Cardiac muscle cell (in vitro differentiated cells and primary cell): ENCODE measurements around the gene ITPKB. TPM values are rescaled to one million over a fixed set of nuclear protein-coding genes. Genes with fewer than 3 reads are reported as not detected.
A peak's percentile ranks its signal among the peaks of the same experiment; 100 is the strongest.

Source experiments
- DNase-seq, 2 donors: peaks; one replicate each; pipeline versions ENCODE4 v3.0.0 to v3.0.0-alpha.2; 2010 to 2017; ENCODE audit warnings: low read depth in 1 of 2, low spot score in 1 of 2
- H3K27ac ChIP-seq: fragments of 200-600 bp; sonication (generic); 2 replicates; pipeline ENCODE4 v1.5.1; 2016
- H3K27me3 ChIP-seq: fragments of 200-600 bp; sonication (generic); 2 replicates; pipeline ENCODE4 v1.6.0; 2016; ENCODE audit warnings: control low read depth
- H3K36me3 ChIP-seq: fragments of 200-600 bp; sonication (generic); 2 replicates; pipeline ENCODE4 v1.5.1; 2016; ENCODE audit warnings: control low read depth
- H3K4me1 ChIP-seq: fragments of 200-600 bp; sonication (generic); 2 replicates; pipeline ENCODE4 v1.8.1; 2017; ENCODE audit warnings: low read depth, mild to moderate bottlenecking, mixed run types
- H3K4me3 ChIP-seq: fragments of 200-600 bp; sonication (generic); 2 replicates; pipeline ENCODE4 v1.5.1; 2016; ENCODE audit warnings: mild to moderate bottlenecking
- H3K9me3 ChIP-seq: fragments of 200-600 bp; sonication (generic); 2 replicates; pipeline ENCODE4 v1.5.1; 2017; ENCODE audit warnings: low read depth, mild to moderate bottlenecking, control low read depth
- polyA plus RNA-seq: library from polyadenylated mRNA; unstranded; fragments of >200 nt; fragmentation: Nextera tagmentation; extraction: Ambion mirVana; gene quantifications from 2 replicates; pipeline ENCODE4 v1.2.1, GENCODE V29; 2016
- total RNA-seq: library from RNA; depleted of rRNA; stranded (reverse); fragments of >200 nt; gene quantifications from 2 replicates; pipeline ENCODE4 v1.2.3, GENCODE V29; 2016
- TF ChIP-seq, protein P1 (sequence below): IDR thresholded peaks from 2 replicates; pipeline ENCODE4 v1.5.1; 2012; ENCODE audit warnings: low read depth, mild to moderate bottlenecking, low read length

Gene ITPKB
- total and polyA plus RNA-seq, 2 experiments from 2014 or later = 3.8 to 12.0 TPM

DNA sequence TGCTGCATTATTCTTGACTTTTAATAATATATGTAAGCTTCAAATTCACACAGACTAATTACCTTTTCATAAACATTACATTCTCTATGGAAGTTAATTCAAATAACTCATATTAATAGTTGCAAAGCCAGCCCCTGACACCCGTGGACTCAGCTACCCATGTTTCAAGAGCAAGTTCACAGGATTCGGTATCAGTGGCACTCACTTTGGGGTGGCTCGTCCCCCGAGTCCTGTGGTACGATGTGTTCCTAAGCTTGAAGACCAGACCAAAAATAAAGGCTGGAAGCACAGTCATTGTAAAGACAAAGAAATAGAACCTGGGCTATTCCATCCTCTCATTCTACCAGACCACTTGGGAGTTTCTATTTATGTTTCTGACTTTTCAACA is 70.9 kb downstream of the ITPKB start:
- TF ChIP-seq, protein P1, sequence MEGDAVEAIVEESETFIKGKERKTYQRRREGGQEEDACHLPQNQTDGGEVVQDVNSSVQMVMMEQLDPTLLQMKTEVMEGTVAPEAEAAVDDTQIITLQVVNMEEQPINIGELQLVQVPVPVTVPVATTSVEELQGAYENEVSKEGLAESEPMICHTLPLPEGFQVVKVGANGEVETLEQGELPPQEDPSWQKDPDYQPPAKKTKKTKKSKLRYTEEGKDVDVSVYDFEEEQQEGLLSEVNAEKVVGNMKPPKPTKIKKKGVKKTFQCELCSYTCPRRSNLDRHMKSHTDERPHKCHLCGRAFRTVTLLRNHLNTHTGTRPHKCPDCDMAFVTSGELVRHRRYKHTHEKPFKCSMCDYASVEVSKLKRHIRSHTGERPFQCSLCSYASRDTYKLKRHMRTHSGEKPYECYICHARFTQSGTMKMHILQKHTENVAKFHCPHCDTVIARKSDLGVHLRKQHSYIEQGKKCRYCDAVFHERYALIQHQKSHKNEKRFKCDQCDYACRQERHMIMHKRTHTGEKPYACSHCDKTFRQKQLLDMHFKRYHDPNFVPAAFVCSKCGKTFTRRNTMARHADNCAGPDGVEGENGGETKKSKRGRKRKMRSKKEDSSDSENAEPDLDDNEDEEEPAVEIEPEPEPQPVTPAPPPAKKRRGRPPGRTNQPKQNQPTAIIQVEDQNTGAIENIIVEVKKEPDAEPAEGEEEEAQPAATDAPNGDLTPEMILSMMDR = no peak
- no peaks in the 10 kb centered on the region for H3K36me3 ChIP-seq
- no peak overlapping the region for H3K4me3 ChIP-seq
- H3K27me3 ChIP-seq = no peaks in the 10 kb centered on the region
- no peaks in the 10 kb centered on the region for H3K9me3 ChIP-seq
- H3K27ac ChIP-seq = no peak overlapping the region
- peaks cover 26% of the 10 kb centered on the region for H3K4me1 ChIP-seq
- no peak for DNase-seq

DNA sequence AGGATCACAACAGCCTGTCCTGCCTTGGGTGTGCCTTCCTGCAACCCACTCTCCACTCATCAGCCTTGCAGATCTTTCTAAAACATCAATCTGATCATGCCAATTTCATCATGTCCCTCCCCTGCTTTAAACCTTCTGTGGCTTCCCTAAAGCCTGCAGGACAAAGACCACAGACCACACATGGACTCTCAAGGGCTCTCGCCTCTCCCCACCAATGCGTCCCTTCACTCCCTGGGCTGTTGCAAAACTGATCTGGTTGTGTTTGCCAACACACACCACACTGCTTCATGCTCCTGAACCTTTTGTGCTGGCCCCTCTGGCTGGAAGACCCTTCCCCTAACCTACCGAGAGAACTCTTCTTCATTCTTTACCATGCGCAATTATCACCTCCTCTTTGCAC is 72.4 kb downstream of the ITPKB start:
- Histone ChIP-seq H3K4me1 (peaks cover 40% of the 10 kb centered on the region), H3K27ac (no peak overlapping the region), H3K27me3 (no peaks in the 10 kb centered on the region), H3K4me3 (no peak overlapping the region), H3K36me3 (no peaks in the 10 kb centered on the region), H3K9me3 (no peaks in the 10 kb centered on the region)
- no peak for DNase-seq
- TF ChIP-seq, protein P1 = no peak

DNA sequence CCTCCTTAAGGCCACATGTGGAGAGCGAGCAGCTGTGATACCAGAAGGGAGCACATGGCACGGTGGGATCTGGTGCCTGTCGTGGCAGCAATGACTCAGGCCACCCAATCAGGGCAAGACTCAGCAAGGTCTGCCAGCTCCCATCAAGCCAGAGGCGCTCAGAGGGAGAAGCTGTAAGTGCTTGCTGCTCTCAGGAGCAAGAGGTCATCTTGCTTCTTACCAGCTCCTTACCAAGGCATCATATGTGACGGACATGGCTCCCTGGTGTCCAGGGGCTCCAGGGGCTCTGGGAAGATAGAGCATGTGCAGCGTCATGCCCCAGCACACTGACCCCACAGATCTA is 72.9 kb downstream of the ITPKB start:
- H3K4me3 ChIP-seq = no peak overlapping the region
- H3K27ac ChIP-seq = no peak overlapping the region
- no peak for DNase-seq
- H3K27me3 ChIP-seq = no peaks in the 10 kb centered on the region
- TF ChIP-seq, protein P1 = no peak
- no peaks in the 10 kb centered on the region for H3K36me3 ChIP-seq
- H3K9me3 ChIP-seq = no peaks in the 10 kb centered on the region
- H3K4me1 ChIP-seq = peaks cover 46% of the 10 kb centered on the region

DNA sequence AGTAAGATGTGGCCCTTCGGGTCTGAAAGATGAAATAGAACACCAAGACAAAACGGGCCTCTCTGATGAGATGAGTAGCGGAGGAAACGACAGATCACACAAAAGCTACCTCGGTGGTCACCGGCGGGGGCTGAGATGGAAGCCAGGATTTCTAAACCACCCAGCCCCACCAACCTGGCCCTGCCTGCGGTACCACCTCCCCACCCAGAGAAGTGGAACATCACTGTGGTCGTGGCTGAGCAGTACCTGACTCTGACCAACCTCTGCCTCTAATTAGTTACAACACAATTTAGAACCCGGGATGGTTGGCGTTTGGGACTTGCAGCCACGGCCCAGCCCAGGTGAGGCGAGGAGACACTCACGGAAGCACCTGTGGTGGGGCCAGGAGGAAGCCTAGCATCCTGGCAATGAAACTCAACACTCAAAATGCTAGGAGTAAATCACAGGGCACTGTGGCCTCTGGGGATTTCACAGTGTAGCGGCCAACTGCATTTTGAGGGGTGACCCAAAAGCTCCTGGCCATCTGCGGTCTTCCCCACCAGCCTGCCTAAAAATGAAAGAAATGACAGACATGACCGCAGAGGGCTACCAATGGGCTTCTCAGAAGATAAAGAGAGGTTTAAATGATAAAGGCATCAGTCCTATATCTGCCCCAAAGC is 73.4 kb downstream of the ITPKB start:
- DNase-seq = no peak
- no peaks in the 10 kb centered on the region for H3K36me3 ChIP-seq
- H3K4me1 ChIP-seq = peaks cover 51% of the 10 kb centered on the region
- TF ChIP-seq, protein P1 = no peak
- no peak overlapping the region for H3K4me3 ChIP-seq
- no peaks in the 10 kb centered on the region for H3K9me3 ChIP-seq
- H3K27ac ChIP-seq = no peak overlapping the region
- H3K27me3 ChIP-seq = no peaks in the 10 kb centered on the region

DNA sequence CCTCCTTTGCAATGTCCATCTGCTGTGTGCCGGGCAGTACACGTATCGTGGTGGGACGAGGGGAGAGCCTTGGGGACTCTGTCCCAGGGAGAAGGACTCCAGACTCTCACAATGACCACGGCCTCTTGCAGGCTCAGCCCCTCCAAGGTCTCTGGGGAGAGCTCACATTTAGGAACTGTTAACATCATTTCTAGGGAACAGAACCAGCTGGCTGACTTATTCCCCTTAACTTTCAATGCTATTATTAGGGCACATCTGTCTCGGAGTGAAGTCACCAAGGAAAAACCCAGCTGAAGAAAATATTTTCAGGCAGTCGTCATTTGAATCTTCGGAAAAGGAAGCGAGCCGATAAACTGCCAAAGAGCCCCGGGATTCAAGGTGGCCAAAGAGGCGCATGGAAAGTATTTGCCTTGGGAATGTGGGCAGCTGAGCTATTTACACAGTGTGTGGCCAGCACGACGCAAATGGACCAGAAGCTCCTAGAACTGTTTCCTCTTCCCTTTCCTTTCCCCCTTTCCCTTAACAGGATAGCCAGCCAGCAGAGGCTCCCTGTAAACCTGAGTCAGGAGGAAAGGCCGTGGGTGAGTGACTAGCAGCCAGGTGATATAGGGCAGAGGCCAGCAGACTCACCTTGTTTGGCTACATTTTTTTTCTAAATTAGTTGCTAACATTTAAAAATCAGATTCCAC is 74.5 kb downstream of the ITPKB start:
- Histone ChIP-seq H3K4me3 (no peak overlapping the region), H3K9me3 (no peaks in the 10 kb centered on the region), H3K36me3 (no peaks in the 10 kb centered on the region), H3K4me1 (peaks cover 60% of the 10 kb centered on the region), H3K27ac (no peak overlapping the region), H3K27me3 (no peaks in the 10 kb centered on the region)
- TF ChIP-seq, protein P1 = no peak
- DNase-seq = peak in 1 of 2 donors; percentile 89
